ENCODE data around the gene SERF2.

DNA sequence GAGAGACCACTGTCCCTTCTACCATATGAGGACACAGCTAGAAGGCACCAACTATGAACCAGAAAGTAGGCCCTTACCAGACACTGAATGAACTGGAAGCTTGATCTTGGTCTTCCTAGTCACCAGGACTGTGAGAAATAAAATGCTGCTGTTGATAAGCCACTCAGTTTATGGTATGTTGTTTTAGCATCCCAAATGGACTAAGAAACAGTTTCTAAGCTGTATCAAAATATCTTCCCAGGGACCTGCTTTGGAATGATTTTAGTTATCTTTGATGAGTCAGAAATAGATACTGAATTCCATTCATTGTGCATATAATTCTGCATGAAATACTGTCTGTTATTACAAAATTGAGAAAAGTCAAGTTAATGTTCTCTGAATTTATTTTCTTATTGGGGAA lies 53.3 kb downstream of the SERF2 start:
- TF ChIP-seq, protein P1, sequence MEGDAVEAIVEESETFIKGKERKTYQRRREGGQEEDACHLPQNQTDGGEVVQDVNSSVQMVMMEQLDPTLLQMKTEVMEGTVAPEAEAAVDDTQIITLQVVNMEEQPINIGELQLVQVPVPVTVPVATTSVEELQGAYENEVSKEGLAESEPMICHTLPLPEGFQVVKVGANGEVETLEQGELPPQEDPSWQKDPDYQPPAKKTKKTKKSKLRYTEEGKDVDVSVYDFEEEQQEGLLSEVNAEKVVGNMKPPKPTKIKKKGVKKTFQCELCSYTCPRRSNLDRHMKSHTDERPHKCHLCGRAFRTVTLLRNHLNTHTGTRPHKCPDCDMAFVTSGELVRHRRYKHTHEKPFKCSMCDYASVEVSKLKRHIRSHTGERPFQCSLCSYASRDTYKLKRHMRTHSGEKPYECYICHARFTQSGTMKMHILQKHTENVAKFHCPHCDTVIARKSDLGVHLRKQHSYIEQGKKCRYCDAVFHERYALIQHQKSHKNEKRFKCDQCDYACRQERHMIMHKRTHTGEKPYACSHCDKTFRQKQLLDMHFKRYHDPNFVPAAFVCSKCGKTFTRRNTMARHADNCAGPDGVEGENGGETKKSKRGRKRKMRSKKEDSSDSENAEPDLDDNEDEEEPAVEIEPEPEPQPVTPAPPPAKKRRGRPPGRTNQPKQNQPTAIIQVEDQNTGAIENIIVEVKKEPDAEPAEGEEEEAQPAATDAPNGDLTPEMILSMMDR (IDR thresholded peaks at IDR 0.05), result no peak
- TF ChIP-seq POLR2A (IDR thresholded peaks at IDR 0.05), result no peak
- TF ChIP-seq POLR2AphosphoS5 (IDR thresholded peaks at IDR 0.05), result no peak

Data from prostate gland (tissue), 2 donors.